ENCODE measurements around the gene MOB3B.

The MOB3B gene

DNA sequence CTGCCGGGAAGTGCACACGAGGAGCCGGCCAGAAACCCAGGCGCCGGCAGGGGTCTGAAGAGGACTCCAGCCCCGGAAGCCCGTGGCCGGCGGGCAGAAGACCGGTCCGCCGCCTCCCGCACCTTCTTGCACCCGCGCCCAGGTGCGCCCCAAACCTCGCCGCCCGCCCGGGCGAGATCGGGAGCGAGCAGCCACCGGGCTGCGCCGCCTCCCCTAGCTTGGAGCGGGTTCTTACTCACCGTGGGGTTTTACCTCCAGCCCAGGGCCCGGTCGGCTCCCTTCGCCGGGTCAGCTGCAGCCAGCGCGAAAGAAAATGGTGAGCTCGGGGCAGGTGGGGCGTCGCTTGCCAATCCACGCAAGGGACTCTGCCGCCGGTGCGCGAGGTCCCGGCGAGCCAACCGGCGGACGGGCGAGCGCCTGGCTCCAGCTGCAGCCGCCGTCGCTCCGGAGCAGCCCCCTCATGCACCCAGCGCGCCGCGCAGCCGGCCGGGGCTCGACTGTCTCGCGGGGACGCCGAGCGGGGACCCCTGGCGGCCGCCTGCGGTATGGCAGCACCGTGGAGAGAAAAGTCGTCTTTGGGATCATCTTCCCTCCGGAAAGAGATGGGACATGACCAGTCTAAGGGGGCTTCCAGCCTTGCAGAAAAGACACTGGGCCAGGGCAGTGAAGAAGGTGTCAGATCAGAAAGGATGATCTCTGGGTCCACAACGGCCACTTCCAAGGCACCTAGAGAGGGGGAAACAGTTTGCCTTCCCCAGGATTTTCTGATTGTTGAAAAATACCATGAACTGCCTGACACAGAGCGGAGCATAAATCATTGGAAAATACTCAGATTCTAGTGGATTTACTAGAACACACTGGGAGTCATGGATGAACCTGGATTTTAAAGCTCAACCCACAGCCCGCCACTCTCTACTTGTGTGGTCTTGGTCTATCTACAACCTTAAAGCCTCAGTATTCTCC is at the start of gene MOB3B:
Gene MOB3B (minus strand): TSS at position 499 of the 963 bp plus-strand sequence. CDS start 74,264 bp downstream, outside the sequence.
- DNase-seq = peak; percentile 71

DNA sequence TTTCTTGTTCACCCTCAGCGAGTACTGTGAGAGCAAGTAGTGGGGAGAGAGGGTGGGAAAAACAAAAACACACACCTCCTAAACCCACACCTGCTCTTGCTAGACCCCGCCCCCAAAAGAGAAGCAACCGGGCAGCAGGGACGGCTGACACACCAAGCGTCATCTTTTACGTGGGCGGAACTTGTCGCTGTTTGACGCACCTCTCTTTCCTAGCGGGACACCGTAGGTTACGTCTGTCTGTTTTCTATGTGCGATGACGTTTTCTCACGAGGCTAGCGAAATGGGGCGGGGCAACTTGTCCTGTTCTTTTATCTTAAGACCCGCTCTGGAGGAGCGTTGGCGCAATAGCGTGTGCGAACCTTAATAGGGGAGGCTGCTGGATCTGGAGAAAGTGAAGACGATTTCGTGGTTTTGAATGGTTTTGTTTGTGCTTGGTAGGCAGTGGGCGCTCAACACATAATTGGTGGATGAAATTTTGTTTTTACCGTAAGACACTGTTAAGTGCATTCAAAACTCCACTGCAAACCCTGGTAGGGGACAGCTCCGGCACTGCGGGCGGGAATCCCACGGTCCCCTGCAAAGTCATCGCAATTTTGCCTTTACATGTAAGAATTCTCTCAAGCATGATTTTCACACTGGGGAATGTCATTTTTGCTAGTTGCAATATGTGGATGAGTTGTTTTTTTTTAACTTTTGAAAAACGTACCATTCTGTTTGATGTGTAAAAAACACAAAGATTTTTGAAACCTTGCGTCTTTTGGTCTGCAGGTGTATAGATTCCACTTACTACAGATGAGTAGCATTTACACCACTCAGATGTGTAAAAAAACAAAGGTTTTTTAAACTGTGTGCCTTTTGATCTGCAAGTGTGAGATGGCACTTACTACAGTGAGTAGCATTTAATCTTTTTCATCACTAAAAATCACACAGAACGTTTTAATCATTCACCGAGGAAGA is 44.3 kb upstream of the MOB3B start:
- DNase-seq = peak; percentile 93

- DNase-seq = peak; percentile 86
These were observed 43.5 kb upstream of the MOB3B start, which contains the start of gene C9orf72 for GRCh38 chr9:27572918-27573633. C9orf72 (minus strand) TSS chr9:27573481; CDS start chr9:27567120, 6,361 bp downstream.

DNA sequence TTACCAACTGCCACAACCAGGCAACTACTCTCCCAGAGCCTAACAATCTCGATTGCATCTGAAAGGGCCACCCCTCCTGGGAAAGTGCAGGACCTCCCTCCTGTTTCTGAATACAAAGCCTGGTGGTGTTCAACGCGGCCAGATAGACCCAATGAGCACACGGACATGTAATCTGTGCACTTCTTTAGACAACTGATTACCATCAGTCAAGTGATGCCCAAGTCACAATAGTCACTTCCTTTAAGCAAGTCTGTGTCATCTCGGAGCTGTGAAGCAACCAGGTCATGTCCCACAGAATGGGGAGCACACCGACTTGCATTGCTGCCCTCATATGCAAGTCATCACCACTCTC is 42.9 kb upstream of the MOB3B start:
- DNase-seq = peak; percentile 52

DNA sequence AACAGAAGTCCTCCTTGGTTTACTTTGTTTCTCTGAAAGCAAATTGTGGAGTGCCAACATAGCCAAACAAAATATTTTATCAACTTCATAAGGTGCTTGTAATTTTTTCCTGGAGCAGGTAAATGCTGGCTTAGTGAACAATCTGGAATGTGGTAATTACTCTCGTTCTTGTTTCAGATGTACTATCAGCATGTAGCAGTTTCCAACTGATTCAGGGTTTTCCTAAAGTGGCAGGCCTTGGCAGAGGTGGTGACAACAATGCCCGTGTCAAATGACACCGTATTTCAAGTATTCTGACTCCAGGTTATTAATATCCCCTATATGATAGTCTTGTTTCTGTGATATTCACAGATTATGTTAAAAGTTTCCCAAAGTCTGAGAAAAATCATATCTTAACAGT is 42.4 kb upstream of the MOB3B start:
- no peak for DNase-seq

DNA sequence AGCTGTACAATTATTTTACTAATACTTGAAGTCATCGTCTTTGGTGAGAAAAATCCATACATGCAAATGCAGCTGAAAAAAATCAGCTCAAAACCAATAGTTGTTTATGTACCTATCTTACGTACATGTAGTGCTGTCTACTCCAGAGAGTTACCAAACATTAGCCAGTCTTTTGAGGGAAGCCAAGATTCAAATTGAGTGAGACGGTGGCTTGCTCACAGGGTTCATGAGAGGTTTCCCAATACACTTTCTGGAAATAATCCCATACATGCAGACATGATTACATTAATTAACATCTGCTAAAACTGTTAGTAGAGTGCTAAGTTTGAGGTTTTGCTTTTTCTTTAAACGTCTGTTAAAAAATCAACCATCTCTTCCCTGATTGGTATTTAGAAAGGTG is 41.4 kb upstream of the MOB3B start:
- DNase-seq = no peak

DNA sequence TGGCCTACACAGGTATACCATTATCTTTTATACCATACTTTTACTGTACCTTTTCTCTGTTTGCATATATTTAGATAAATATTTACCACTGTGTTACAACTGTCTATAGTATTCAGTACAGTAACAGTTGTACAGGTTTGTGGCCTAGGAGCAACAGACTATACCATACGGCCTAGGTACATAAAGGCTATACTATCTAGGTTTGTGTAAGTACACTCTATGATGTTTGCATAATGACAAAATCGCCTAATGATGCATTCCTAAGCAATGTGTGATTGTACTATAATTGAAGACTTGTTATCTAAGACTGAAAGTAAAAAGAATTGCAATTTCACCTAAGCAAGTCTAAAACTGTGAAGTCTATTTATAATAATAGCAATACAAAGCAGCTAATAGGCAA is 39.8 kb upstream of the MOB3B start:
- DNase-seq = no peak

DNA sequence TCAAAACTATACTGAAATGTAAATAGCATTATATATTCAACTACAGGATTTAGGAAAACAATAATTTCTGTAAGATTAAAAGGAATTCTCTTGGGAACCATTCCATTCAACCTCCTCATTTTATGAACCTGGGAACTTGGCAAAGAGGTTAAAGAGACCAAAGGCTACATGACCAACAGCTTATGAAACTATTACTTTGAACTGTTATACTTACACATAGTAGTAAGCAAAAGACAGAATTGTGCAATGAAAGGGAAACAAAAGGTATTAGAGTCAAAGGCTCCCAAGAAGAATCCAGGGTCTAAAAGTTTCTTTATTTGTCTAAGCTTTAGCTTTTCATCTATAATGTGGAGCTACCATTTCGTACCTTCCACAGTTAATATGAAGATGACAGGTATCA is 36.5 kb upstream of the MOB3B start:
- no peak for DNase-seq

DNA sequence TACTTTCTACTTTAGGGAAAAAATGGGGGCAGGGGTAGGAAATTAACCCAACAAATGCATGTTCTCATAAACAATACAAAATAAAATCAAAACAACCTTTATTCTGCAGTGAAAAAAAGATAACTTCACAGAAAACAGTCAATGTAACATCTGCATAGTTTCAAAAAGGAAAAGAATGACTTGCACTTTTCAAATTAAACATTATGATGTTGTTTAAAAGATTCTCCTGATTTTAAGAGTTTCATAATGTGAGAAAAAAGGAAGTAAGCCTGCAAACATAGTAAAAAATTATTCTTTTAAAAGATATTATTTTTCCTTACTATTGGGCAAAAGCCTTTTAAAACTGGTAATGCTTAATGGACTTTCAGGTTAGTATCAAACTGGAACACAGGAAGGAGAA is 36.1 kb upstream of the MOB3B start:
- no peak for DNase-seq

- no peak for DNase-seq
These were observed 35.1 kb upstream of the MOB3B start for GRCh38 chr9:27564670-27565069.

- DNase-seq = no peak
These were observed 34.3 kb upstream of the MOB3B start for GRCh38 chr9:27563738-27564430.

GRCh38 chr9:27561685-27562084 is 32.1 kb upstream of the MOB3B start:
- DNase-seq = no peak

GRCh38 chr9:27560457-27560856 is 30.8 kb upstream of the MOB3B start:
- no peak for DNase-seq

GRCh38 chr9:27558307-27558706 is 28.7 kb upstream of the MOB3B start:
- DNase-seq = no peak

DNA sequence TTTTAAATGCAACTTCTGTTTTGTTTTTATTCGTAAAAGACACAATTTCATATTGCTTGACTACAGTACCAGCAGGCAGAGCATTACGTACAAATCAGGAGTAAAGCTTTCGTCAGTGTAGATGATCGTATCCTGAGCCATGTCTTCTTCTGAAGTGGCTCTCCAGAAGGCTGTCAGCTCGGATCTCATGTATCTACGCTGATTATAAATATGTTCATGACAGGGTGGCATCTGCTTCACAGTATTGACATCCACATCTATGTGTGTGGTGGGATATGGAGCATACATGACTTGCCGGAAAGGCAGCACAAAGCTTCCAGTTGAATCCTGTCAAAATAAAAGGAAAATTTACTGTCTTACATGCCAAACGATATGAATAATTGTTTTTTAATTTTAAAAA is 26.9 kb upstream of the MOB3B start:
- DNase-seq = no peak

DNA sequence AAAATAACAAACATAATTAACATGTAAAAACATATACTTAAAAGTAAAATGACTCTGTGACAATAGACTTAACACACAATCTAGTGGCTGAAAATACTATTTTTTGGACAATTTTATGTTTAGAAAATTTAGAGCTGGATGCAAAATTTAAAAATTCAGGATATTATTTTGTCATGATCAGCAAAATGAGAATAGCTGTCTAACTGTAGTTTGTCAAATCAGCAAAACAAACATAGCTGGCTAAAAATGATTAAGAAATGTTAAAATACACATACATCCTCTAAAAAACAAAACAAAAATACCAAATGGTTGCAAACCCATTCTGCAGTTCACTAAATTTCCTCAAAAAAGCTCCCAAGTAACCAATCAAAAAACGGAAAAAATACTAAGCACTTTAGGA is 25.1 kb upstream of the MOB3B start:
- no peak for DNase-seq

- no peak for DNase-seq
These were observed 19.7 kb upstream of the MOB3B start for GRCh38 chr9:27549196-27549755.

- DNase-seq = no peak
These were observed 18.6 kb upstream of the MOB3B start for GRCh38 chr9:27548055-27548741.

GRCh38 chr9:27545471-27545870 is 15.9 kb upstream of the MOB3B start:
- DNase-seq = no peak

DNA sequence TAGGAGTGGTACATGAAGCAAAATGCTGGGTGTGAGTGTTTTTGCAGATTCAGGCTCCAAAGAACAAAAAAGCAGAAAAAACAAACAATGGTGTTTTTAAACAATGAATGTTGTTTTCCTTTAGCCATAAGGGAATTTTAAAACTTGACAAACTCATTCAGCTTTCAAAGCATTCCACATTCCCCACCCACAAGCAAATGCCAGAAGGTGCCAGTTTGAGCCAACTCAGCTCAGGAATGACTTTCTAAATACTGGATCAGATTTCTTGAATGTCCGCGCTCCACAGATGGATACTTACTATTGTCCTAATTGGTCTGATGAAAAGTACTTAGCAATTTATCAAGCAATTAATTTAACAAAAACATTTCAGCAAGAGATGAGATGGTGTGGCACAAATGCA is 12.9 kb upstream of the MOB3B start:
- DNase-seq = no peak

DNA sequence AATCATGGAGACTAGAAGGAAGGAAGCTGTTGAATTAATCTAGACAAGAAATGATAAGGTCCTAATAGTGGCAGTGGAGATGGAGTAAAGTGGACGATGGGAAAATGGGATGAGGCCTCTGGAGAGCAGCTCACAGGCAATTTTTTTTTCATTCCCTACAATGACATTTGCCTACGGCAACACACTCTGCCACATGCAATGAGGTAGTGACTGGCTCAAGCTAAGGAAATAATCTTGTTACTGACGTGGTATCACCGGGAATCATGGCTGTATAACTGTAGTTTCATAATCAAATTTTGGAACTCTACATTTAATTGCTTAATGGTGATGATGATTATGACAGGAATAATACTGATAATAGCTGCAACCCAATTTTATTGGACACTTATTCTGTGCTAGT is 12.1 kb upstream of the MOB3B start:
- no peak for DNase-seq
